GM12873 (cell line): ENCODE measurements around the gene CDV3.

Experiments used
- TF ChIP-seq, protein P1 (sequence below): IDR thresholded peaks from 2 replicates; pipeline ENCODE4 v1.5.1; 2012; ENCODE audit warnings: low read depth, mild to moderate bottlenecking, moderate library complexity, low read length, control low read depth; ENCODE audit not compliant: insufficient read depth; ENCODE audit errors: missing control alignments

The CDV3 gene

DNA sequence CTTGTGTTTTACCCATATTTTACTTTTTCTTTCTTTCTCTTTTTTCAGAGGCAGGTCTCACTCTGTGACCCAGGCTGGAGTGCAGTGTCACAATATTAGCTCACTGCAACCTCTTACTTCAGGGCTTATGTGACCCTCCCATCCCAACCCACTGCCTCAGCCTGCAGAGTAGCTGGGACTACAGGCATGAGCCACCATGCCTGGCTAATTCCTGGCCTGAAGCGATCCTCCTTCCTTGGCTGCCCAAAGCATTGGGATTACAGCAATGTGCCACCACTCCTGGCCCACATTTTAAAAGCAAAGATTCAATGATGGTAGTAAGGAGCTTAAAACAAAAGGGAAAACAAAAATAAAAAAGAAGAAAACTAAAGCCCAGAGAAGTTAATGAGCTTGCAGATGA lies 11.1 kb upstream of the CDV3 start:
- TF ChIP-seq, protein P1, sequence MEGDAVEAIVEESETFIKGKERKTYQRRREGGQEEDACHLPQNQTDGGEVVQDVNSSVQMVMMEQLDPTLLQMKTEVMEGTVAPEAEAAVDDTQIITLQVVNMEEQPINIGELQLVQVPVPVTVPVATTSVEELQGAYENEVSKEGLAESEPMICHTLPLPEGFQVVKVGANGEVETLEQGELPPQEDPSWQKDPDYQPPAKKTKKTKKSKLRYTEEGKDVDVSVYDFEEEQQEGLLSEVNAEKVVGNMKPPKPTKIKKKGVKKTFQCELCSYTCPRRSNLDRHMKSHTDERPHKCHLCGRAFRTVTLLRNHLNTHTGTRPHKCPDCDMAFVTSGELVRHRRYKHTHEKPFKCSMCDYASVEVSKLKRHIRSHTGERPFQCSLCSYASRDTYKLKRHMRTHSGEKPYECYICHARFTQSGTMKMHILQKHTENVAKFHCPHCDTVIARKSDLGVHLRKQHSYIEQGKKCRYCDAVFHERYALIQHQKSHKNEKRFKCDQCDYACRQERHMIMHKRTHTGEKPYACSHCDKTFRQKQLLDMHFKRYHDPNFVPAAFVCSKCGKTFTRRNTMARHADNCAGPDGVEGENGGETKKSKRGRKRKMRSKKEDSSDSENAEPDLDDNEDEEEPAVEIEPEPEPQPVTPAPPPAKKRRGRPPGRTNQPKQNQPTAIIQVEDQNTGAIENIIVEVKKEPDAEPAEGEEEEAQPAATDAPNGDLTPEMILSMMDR = no peak

DNA sequence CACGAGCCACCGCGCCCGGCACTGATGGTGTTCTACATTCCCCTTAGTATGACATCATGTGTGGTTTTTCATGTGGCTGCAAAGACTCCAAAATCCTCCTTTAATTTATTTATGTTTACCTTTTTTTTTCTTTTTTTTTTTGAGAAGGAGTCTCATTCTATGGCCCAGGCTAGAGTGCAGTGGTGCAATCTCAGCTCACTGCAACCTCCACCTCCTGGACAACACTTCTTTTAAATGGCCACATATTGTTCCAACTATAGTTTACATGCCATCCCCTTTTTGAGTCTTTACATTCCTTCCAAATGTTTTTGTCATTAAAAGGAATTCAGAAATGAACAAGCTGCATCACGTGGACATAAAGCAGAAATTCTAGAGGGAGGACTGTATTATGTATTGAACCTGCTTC lies 10.3 kb upstream of the CDV3 start:
- TF ChIP-seq, protein P1 = no peak

DNA sequence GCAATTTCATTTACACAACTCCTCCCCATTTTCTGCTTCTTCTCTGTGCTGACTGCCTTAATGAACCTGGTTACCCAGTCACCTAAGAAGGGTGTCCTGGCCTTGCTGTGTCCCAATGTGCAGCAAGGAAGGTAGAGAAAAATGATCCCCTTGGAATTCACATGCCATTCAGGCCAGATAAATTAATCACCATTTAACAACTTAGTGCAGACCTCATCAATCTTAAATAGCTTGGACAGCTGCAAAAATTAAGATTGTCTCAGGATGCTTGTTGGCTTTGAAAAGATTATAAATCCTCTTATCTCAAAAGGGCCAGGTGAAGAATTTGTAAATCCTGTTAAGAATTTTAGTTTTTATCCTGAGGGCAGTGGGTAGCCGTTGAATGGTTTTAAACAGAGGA lies 9.7 kb upstream of the CDV3 start:
- TF ChIP-seq, protein P1 = no peak

DNA sequence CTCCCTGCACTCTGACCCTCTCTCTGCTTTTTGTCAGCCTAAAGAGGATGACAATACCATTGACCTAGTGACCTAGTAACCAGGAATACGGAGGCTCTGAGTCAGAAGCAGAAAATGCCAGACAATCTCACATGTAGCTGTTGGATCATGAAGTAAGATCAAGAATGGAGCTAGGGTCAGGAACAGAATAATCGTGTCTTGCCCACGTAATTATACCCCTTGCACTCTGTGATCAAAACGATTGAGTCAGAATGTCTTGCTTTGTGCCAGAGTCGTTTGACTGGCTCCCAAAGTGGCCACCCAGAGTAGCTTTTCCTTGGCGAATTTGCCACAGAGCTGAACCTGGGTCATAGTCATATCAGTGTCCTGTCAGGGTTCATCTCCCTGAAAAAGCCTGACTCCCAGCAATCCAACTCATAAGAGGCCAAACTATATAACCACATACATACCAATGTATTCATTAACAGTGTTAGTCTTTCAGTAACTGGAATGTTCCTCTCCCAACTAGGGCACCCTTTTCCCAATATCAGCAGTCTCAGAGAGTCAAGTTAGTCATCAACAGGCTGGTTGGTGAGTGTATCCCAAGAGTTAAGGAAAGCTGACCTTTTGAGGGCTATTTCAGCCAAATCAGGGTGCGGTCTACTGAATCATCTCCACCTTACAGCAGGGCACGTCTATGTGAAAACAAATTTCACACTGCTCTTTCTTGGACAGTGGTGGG lies 5.0 kb upstream of the CDV3 start:
- TF ChIP-seq, protein P1 = no peak

DNA sequence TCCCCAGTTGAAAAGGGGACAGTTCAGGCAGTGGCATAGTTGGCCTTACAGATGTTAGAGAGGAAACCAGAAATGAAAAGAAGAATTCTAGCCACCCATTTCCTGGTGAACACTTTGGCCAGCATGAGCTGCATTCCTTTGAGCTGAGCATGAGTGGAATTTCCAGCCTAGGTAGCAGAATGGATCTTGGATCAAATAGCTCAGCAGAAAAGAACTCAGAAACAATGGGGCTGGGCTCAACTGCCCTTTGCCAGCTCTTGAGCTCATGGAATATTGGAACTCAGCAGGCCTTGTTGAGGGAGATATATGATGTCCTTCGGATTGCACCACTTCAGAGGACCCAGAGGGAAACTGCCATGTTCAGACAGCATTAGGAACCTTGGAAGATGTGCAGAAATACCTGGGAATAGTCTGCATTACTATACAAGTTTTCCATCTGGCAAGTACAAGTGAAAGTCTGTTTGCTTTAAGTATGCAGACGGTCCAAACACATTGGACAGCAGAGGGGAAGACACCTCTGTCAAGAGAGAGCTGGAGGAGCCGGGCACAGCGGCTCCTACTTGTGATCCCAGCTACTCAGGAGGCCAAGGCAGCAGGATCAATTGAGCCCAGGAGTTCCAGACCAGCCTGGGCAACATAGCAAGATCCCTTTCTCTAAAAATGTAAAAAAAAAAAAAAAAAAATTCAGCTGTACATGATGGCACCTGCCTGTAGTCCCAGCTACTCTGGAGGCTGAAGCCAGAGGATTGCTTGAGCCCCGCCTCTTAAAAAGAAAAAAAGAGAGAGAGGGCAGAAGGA lies 3.1 kb upstream of the CDV3 start:
- TF ChIP-seq, protein P1 = no peak

DNA sequence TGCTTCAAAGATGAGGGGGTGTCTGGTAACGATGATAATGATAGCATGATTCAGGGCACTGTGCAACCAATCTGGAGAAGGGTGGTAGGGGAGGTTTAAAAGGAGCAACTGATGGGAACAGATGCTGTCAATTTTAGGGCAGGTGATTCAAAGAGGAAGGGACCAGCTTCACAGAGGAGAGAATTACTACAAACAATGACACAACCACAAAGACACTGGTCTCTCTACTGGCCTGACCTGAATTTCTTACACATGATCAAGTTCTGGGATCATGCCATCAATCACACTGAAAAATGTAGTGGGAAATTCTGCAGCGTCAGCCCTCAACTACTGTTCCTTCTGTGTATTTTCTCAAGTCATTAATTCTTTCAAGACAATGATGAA lies 2.6 kb upstream of the CDV3 start:
- TF ChIP-seq, protein P1 = no peak
